ENCODE measurements around the gene ZNF383.
"Not testable (repeated sequence)": the region's sequence is repeated elsewhere in the genome, so short reads cannot be mapped to it uniquely, and the experiment has no call there.

The ZNF383 gene

DNA sequence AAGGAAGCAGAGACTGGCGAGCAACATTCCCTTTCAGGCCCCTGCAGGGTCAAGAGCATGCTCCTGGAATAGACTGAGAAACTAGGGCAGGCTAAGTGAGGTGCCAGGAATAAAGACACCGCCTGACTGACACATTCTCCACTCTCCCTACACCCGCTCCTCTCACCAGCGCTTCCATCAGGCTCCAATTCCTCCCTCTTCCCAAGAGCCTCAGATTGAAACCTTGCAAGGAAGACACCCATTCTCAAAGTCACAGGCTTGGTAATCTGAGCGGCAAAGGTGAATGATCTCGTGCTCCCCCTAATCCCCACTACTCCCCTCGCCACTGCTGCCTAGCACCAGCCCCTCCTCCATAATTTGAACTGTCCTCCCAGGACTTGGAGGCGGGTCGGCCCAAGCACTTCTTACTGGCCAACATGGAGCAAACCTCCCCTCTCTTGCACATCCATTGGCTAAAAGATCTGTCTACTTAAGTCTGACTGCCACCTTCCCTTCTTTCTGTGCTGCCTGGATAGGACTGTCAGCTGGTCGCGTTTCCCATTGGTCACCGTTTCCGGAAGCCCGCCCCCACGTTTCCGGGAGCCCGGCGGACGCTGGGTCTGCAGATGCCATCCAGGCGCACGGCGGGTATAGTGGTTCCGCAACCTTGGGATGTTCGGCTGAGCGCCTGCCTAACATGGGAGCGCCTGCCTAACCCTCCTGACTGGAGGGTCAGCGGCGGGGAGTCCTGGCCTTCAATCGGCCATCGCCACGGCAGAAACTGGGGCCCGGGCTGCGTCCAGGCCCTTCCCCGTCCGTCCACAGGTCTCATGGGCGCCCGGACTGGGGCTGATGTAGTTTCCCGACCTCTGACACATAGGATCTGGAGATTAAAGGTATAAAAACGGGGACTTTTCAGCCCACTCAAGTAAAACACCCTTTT lies 33.6 kb downstream of the ZNF383 start:
- Mint-ChIP-seq H3K9me3 (peaks cover 86% of the 10 kb centered on the region), H3K4me1 (no peaks in the 10 kb centered on the region), H3K36me3 (ENCODE audit: low read depth) (peaks cover 14% of the 10 kb centered on the region), H3K4me3 (no peak overlapping the region), H3K27ac (no peak overlapping the region), H3K27me3 (ENCODE audit: low read depth, poor library complexity) (no peaks in the 10 kb centered on the region)
- DNase-seq = no peak
- TF ChIP-seq, protein P1, sequence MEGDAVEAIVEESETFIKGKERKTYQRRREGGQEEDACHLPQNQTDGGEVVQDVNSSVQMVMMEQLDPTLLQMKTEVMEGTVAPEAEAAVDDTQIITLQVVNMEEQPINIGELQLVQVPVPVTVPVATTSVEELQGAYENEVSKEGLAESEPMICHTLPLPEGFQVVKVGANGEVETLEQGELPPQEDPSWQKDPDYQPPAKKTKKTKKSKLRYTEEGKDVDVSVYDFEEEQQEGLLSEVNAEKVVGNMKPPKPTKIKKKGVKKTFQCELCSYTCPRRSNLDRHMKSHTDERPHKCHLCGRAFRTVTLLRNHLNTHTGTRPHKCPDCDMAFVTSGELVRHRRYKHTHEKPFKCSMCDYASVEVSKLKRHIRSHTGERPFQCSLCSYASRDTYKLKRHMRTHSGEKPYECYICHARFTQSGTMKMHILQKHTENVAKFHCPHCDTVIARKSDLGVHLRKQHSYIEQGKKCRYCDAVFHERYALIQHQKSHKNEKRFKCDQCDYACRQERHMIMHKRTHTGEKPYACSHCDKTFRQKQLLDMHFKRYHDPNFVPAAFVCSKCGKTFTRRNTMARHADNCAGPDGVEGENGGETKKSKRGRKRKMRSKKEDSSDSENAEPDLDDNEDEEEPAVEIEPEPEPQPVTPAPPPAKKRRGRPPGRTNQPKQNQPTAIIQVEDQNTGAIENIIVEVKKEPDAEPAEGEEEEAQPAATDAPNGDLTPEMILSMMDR (IDR thresholded peaks at IDR 0.05) = no peak

DNA sequence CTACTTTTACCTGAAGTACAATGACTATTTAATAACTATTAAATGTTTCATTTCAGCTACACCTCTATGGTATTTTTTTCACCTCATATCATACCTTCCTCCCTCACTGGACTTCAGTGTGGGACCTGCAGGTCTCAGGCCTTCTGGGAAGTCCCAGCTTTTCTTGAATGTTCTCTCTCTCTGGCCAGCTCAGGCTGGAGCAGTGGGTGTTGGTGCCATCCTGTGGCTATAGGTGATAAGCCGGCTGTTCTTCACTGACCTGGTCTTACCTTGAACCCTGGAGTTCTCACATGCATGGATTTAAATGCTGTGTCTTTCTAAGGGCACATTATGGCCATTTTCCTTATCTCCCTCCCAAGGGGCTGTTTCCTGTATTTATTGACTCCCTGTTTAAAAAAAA lies 45.0 kb downstream of the ZNF383 start:
- Mint-ChIP-seq H3K36me3 (ENCODE audit: low read depth) (peaks cover 11% of the 10 kb centered on the region), H3K9me3 (peaks cover 50% of the 10 kb centered on the region)
- H3K4me3 Mint-ChIP-seq; DNase-seq; H3K27me3 Mint-ChIP-seq (ENCODE audit: low read depth, poor library complexity); H3K27ac Mint-ChIP-seq; H3K4me1 Mint-ChIP-seq: not testable (repeated sequence)

DNA sequence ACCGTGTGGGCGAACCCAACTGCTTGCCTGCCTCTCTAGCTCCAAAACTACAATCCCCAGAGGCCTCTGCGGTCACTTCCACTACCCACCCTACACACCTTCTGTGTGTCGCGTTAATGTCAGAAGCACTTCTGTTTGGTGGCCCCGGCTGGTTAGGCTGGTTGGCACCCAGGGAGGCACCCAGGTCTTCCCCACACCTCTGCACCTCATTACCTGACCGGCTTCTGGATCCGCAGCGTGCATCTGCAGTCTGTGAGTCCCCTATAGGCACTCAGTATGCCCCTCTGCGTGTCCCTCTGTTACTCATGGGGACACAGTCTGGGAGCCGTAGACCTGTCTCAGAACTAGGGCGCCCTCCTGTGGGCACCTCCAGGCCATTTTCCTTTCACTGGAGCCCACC lies 49.0 kb downstream of the ZNF383 start:
- Mint-ChIP-seq H3K36me3 (ENCODE audit: low read depth) (peaks cover 12% of the 10 kb centered on the region), H3K9me3 (peaks cover 30% of the 10 kb centered on the region)
- H3K27ac Mint-ChIP-seq; H3K4me1 Mint-ChIP-seq; DNase-seq; H3K4me3 Mint-ChIP-seq; H3K27me3 Mint-ChIP-seq (ENCODE audit: low read depth, poor library complexity): not testable (repeated sequence)

DNA sequence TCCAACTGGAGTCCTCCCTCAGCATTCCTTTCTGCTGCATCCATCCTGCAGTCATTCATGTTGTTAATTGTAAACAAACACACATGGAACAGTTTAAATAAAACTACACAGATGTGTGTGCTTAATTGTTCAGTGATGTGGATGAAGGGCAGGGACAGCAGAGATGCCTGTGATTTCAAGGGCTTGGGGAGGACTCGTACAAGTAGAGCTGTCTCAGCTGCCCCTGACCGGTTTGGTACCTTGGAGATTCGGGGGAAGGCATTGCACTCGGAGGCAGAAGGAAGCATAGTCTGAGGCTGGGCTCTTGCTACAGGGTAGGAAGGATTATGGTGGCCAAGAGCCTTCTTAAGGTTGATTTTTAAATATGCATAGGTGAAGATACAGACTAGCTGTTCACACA lies 49.7 kb downstream of the ZNF383 start:
- H3K4me3 Mint-ChIP-seq; H3K27me3 Mint-ChIP-seq (ENCODE audit: low read depth, poor library complexity); H3K27ac Mint-ChIP-seq; H3K4me1 Mint-ChIP-seq; DNase-seq: not testable (repeated sequence)
- Mint-ChIP-seq H3K9me3 (peaks cover 24% of the 10 kb centered on the region), H3K36me3 (ENCODE audit: low read depth) (peaks cover 12% of the 10 kb centered on the region)

DNA sequence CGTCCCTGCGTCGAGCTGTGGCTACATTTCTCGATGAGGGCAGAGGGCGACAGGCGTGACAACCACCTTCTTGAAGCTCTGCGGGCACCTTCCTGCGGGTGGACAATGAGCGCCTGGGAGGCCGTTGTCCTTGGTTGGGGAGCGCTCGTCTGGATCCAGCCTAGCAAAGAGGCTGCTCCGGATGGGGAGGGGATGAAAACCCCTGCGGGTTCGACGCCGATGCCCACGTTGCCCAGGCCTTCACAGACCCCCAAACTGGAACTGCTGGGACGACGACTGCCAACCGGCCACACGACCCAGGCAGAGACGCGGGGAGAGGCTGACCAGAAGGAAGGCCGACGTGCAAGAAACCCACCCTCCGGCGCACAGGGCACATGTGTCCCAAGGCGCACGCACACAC lies 62.6 kb downstream of the ZNF383 start:
- not testable (repeated sequence) for H3K27ac Mint-ChIP-seq; H3K4me3 Mint-ChIP-seq; DNase-seq; H3K27me3 Mint-ChIP-seq (ENCODE audit: low read depth, poor library complexity); H3K9me3 Mint-ChIP-seq; H3K4me1 Mint-ChIP-seq; H3K36me3 Mint-ChIP-seq (ENCODE audit: low read depth)

DNA sequence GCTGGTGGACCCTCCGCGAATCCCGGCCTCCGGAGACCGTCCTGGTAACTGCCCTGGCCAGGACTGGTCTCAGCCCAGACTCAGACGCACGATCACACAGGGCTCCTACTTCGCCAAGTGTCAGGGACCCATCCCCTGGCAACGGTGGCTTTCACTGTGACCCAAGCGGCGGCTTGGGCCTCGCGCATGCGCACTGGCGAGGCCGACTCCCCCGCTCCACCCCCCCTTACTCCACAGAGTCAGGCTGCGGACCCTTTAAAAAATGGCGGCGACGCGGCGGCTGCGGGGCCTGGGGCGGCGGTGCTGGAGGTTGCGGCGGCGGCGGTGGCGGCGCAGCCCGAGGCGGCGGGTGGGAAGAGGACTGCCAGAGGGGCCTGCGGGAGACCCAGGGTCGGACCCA lies 66.0 kb downstream of the ZNF383 start:
- not testable (repeated sequence) for DNase-seq; H3K36me3 Mint-ChIP-seq (ENCODE audit: low read depth); H3K27ac Mint-ChIP-seq; H3K4me1 Mint-ChIP-seq; H3K27me3 Mint-ChIP-seq (ENCODE audit: low read depth, poor library complexity); H3K9me3 Mint-ChIP-seq; H3K4me3 Mint-ChIP-seq

DNA sequence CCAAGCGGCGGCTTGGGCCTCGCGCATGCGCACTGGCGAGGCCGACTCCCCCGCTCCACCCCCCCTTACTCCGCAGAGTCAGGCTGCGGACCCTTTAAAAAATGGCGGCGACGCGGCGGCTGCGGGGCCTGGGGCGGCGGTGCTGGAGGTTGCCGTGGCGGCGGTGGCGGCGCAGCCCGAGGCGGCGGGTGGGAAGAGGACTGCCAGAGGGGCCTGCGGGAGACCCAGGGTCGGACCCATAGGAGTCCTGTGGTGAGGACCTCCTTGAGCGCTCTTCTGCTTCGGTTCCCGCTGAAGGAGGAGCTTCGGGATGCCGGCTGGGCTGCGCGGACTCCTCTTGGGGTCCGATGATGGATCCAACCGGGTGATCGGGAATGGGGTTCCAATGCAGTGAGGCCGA lies 71.2 kb downstream of the ZNF383 start:
- not testable (repeated sequence) for H3K27me3 Mint-ChIP-seq (ENCODE audit: low read depth, poor library complexity); H3K4me1 Mint-ChIP-seq; H3K27ac Mint-ChIP-seq; H3K9me3 Mint-ChIP-seq; DNase-seq; H3K4me3 Mint-ChIP-seq; H3K36me3 Mint-ChIP-seq (ENCODE audit: low read depth)

DNA sequence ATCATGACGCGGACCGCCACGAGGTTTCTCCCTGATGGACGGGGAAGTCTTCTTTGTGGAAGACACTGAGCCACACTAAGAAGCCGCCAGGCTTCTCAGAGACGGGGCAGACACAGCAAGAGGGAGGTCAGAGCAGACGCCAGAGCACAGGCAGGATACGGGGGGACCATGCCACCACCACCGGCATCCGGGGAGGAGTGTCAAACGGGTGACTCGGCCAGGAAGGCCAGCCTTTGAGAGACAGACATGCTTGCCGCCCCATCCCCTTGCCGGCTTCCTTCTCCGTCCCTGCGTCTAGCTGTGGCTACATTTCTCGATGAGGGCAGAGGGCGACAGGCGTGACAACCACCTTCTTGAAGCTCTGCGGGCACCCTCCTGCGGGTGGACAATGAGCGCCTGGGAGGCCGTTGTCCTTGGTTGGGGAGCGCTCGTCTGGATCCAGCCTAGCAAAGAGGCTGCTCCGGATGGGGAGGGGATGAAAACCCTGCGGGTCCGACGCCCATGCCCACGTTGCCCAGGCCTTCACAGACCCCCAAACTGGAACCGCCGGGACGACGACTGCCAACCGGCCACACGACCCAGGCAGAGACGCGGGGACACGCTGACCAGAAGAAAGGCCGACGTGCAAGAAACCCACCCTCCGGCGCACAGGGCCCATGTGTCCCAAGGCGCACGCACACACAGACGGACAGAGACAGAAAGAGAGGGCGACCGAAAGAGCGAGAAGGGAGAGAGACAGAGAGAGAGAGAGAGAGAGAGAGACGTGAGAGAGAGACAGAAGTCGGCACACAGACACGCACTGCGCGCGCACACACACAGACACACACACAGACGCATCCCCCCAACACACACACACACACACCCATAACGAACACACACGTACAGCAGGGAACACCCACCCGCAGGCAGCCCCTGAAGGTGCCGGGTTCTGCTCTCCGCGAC lies 75.3 kb downstream of the ZNF383 start:
- not testable (repeated sequence) for H3K9me3 Mint-ChIP-seq; H3K36me3 Mint-ChIP-seq (ENCODE audit: low read depth); H3K27me3 Mint-ChIP-seq (ENCODE audit: low read depth, poor library complexity); DNase-seq; H3K4me3 Mint-ChIP-seq; H3K27ac Mint-ChIP-seq; H3K4me1 Mint-ChIP-seq

DNA sequence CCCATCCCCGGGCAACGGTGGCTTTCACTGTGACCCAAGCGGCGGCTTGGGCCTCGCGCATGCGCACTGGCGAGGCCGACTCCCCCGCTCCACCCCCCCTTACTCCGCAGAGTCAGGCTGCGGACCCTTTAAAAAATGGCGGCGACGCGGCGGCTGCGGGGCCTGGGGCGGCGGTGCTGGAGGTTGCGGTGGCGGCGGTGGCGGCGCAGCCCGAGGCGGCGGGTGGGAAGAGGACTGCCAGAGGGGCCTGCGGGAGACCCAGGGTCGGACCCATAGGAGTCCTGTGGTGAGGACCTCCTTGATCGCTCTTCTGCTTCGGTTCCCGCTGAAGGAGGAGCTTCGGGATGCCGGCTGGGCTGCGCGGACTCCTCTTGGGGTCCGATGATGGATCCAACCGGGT lies 76.2 kb downstream of the ZNF383 start:
- not testable (repeated sequence) for H3K27me3 Mint-ChIP-seq (ENCODE audit: low read depth, poor library complexity); H3K4me1 Mint-ChIP-seq; H3K36me3 Mint-ChIP-seq (ENCODE audit: low read depth)

More for the DNA sequence above, 76.2 kb downstream of the ZNF383 start:
- H3K9me3 Mint-ChIP-seq, H3K4me3 Mint-ChIP-seq, H3K27ac Mint-ChIP-seq, DNase-seq: not testable (repeated sequence)

Data from nephron progenitor cell (in vitro differentiated cells).